A549 (cell line): ENCODE measurements around the gene ABHD6. TPM values are rescaled to one million over a fixed set of nuclear protein-coding genes. Genes with fewer than 3 reads are reported as not detected.
"Not testable (repeated sequence)": the region's sequence is repeated elsewhere in the genome, so short reads cannot be mapped to it uniquely, and the experiment has no call there.

Experiments used
- ATAC-seq, 2 experiments: fragments of 200-7000 bp in 1 of 2; fragments of >200 bp in 1 of 2; cut with Nextera tagmentation in 1 of 2; cut with Tn5 transposase in 1 of 2; 3 replicates each; pipeline versions ENCODE4 v1.8.0 to v1.9.1; 2018 to 2020; ENCODE audit warnings: mild to moderate bottlenecking in 1 of 2, moderate library complexity in 1 of 2
- CTCF ChIA-PET: fragments of 300-600 bp; sonication (Branson Sonifier 250); formaldehyde crosslinking; extraction: SDS; loops from one replicate; lab custom pipeline; 2021; ENCODE audit warnings: antibody characterized with exemption, inconsistent platforms; lab: Yijun Ruan, JAX
- POLR2A ChIA-PET: fragments of 350-600 bp; formaldehyde crosslinking; extraction: SDS; loops from one replicate; lab custom pipeline; 2021; ENCODE audit warnings: antibody characterized with exemption, inconsistent platforms; lab: Yijun Ruan, JAX
- DNase-seq, 2 experiments: peaks; one replicate each; pipeline versions ENCODE4 v3.0.0 to v3.0.0-alpha.2; 2011 to 2016; ENCODE audit warnings: low read depth in 1 of 2, low spot score in 1 of 2
- FAIRE-seq: peaks from 2 replicates; lab custom pipeline; 2011; peaks lifted over from hg19 to GRCh38; lab: Jason Lieb, UNC
- H3K27ac ChIP-seq, 2 experiments: fragments of >200 bp; sonication (Bioruptor Twin); formaldehyde crosslinking; 3 replicates each; pipeline ENCODE4 v1.5.1; 2016 to 2017
- H3K4me1 ChIP-seq: fragments of >200 bp; sonication (Bioruptor Twin); formaldehyde crosslinking; 3 replicates; pipeline ENCODE4 v1.6.1; 2016
- H3K4me2 ChIP-seq: fragments of >200 bp; sonication (Bioruptor Twin); formaldehyde crosslinking; 3 replicates; pipeline ENCODE4 v1.6.1; 2016
- H3K4me3 ChIP-seq: fragments of >200 bp; sonication (Bioruptor Twin); formaldehyde crosslinking; 3 replicates; pipeline ENCODE4 v1.5.1; 2016
- H3K9me3 ChIP-seq: fragments of >200 bp; sonication (Bioruptor Twin); formaldehyde crosslinking; 3 replicates; pipeline ENCODE4 v1.6.1; 2016
- CBX2 ChIP-seq: fragments of 200-600 bp; sonication (generic); IDR thresholded peaks from 2 replicates; pipeline ENCODE4 v1.6.1; 2016; ENCODE audit warnings: low read depth, mild to moderate bottlenecking, borderline replicate concordance
- CEBPB ChIP-seq, 2 experiments: fragments of >200 bp in 1 of 2; sonication (Bioruptor Twin) in 1 of 2; formaldehyde crosslinking in 1 of 2; IDR thresholded peaks; 2 replicates each; pipeline ENCODE4 v1.6.1; 2012 to 2016
- EP300 ChIP-seq, 2 experiments: fragments of >200 bp; sonication (Bioruptor Twin); formaldehyde crosslinking; IDR thresholded peaks; 2 replicates in 1 of 2; 3 replicates in 1 of 2; pipeline ENCODE4 v1.6.1; 2016 to 2017
- FOSL2 ChIP-seq, 2 experiments: fragments of 450-650 bp in 1 of 2; fragments of >200 bp in 1 of 2; sonication (Bioruptor Twin) in 1 of 2; formaldehyde crosslinking; IDR thresholded peaks; 2 replicates each; pipeline versions ENCODE4 v1.5.0 to v1.6.1; 2016 to 2020; ENCODE audit warnings: mild to moderate bottlenecking in 1 of 2, moderate library complexity in 1 of 2
- FOXS1 ChIP-seq: fragments of 250-450 bp; sonication (Bioruptor Pico); IDR thresholded peaks from 2 replicates; pipeline ENCODE4 v1.5.0; 2020; ENCODE audit warnings: mild to moderate bottlenecking, moderate library complexity
- GATA3 ChIP-seq: IDR thresholded peaks from 2 replicates; pipeline ENCODE4 v1.6.1; 2012; ENCODE audit warnings: borderline replicate concordance
- HEYL ChIP-seq: fragments of 250-450 bp; sonication (Bioruptor Pico); IDR thresholded peaks from 2 replicates; pipeline ENCODE4 v1.8.0; 2021; ENCODE audit warnings: mild to moderate bottlenecking, moderate library complexity
- JUNB ChIP-seq: fragments of >200 bp; sonication (Bioruptor Twin); formaldehyde crosslinking; IDR thresholded peaks from 2 replicates; pipeline ENCODE4 v1.6.1; 2016
- KDM1A ChIP-seq: fragments of 200-600 bp; sonication (generic); IDR thresholded peaks from 2 replicates; pipeline ENCODE4 v1.6.1; 2016; ENCODE audit warnings: low read depth, mild to moderate bottlenecking
- KDM5A ChIP-seq: fragments of 200-600 bp; sonication (generic); IDR thresholded peaks from 2 replicates; pipeline ENCODE4 v1.6.1; 2016; ENCODE audit warnings: antibody characterized with exemption, mild to moderate bottlenecking
- MAFK ChIP-seq: fragments of 450-650 bp; IDR thresholded peaks from 2 replicates; pipeline ENCODE4 v1.6.1; 2014; ENCODE audit not compliant: partially characterized antibody
- POLR2A ChIP-seq: IDR thresholded peaks from 2 replicates; pipeline ENCODE4 v1.6.1; 2012; ENCODE audit warnings: mild to moderate bottlenecking, low read length
- RAD21 ChIP-seq, 2 experiments: fragments of >200 bp in 1 of 2; sonication (Bioruptor Twin) in 1 of 2; formaldehyde crosslinking in 1 of 2; IDR thresholded peaks in 1 of 2; conservative IDR thresholded peaks in 1 of 2; 2 replicates in 1 of 2; 3 replicates in 1 of 2; pipeline ENCODE4 v1.6.1; 2012 to 2018; ENCODE audit warnings: inconsistent platforms in 1 of 2
- RFX5 ChIP-seq: fragments of 450-650 bp; IDR thresholded peaks from 2 replicates; pipeline ENCODE4 v1.7.1; 2014; ENCODE audit warnings: antibody characterized with exemption, mild to moderate bottlenecking, moderate library complexity
- RNF2 ChIP-seq: fragments of 200-600 bp; sonication (generic); IDR thresholded peaks from 2 replicates; pipeline ENCODE4 v1.6.1; 2016; ENCODE audit warnings: low read depth, mild to moderate bottlenecking, antibody characterized with exemption, moderate library complexity, borderline replicate concordance
- SREBF2 ChIP-seq: fragments of 450-650 bp; IDR thresholded peaks from 2 replicates; pipeline ENCODE4 v1.6.1; 2014; ENCODE audit warnings: mild to moderate bottlenecking, moderate library complexity
- ZNF302 ChIP-seq: fragments of 250-450 bp; sonication (Bioruptor Pico); IDR thresholded peaks from 2 replicates; pipeline ENCODE4 v1.9.0; 2021; ENCODE audit warnings: inconsistent platforms, mild to moderate bottlenecking, moderate library complexity
- WGBS: methylation state at CpG from one replicate; pipeline ENCODE4 v1.1.6; 2017; ENCODE audit errors: missing lambda C conversion rate; 5-methylcytosine and 5-hydroxymethylcytosine counted together
- polyA plus RNA-seq, 4 experiments: library from polyadenylated mRNA; depleted of rRNA in 3 of 4; stranded (reverse); fragments of >200 nt; fragmentation: RNase III in 1 of 4; extraction: RNeasy Plus Mini Kit Qiagen cat#74134 plus additional on column Dnase treatment in 1 of 4; gene quantifications; 2 replicates in 3 of 4; 3 replicates in 1 of 4; pipeline ENCODE4 v1.2.3, GENCODE V29; 2011 to 2017
- TF ChIP-seq, protein P1 (sequence below): fragments of 250-450 bp; sonication (Bioruptor Pico); IDR thresholded peaks from 2 replicates; pipeline ENCODE4 v1.5.0; 2021; ENCODE audit warnings: mild to moderate bottlenecking, moderate library complexity, borderline replicate concordance
- TF ChIP-seq, protein P2 (sequence below): fragments of 450-650 bp; IDR thresholded peaks from 2 replicates; pipeline ENCODE4 v1.6.1; 2014; ENCODE audit warnings: antibody characterized with exemption

ABHD6 gene
- polyA plus RNA-seq, 2 of the 4 experiments (the other 2 are of a cell fraction): 6.6 to 10.1 TPM

GRCh38 chr3:58269356-58269755, 31.8 kb downstream of the ABHD6 start (continued):
- TF ChIP-seq, protein P1, sequence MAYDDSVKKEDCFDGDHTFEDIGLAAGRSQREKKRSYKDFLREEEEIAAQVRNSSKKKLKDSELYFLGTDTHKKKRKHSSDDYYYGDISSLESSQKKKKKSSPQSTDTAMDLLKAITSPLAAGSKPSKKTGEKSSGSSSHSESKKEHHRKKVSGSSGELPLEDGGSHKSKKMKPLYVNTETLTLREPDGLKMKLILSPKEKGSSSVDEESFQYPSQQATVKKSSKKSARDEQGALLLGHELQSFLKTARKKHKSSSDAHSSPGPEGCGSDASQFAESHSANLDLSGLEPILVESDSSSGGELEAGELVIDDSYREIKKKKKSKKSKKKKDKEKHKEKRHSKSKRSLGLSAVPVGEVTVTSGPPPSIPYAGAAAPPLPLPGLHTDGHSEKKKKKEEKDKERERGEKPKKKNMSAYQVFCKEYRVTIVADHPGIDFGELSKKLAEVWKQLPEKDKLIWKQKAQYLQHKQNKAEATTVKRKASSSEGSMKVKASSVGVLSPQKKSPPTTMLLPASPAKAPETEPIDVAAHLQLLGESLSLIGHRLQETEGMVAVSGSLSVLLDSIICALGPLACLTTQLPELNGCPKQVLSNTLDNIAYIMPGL (CRISPR knock-in tag): no peak
- TF ChIP-seq CBX2: no peak
- no peak for TF ChIP-seq RFX5
- TF ChIP-seq SREBF2: no peak
- TF ChIP-seq HEYL (CRISPR knock-in tag): no peak
- no peak for TF ChIP-seq KDM5A
- TF ChIP-seq POLR2A: no peak
- TF ChIP-seq RNF2: no peak
- no peak for TF ChIP-seq FOXS1 (CRISPR knock-in tag)
- no peak for TF ChIP-seq ZNF302

DNA sequence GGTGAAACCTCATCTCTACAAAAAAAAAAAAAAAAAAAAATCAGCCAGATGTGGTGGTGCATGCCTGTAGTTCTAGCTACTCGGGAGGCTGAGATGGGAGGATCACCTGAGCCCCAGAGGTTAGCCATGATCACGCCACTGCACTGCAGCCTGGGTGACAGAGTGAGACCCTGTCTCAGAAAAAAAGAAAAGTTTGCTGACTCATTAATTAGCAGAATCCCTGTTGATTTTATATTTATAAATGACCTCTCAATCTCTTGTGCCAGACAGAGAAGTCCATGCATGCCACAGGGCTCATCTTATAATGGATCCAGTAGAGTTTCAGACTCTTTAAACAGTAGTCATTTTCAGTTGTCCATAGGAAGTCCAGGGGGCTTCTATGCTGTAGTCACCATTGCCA, 32.9 kb downstream of the ABHD6 start:
- peak; percentile 36 for TF ChIP-seq MAFK
- TF ChIP-seq JUNB: no peak
- no peak for TF ChIP-seq GATA3
- no peak for DNase-seq
- Histone ChIP-seq H3K9me3 (no peaks in the 10 kb centered on the region), H3K4me1 (peaks cover 10% of the 10 kb centered on the region), H3K27ac (no peak overlapping the region), H3K4me2 (no peak overlapping the region), H3K4me3 (no peak overlapping the region)
- no peak for FAIRE-seq
- POLR2A ChIA-PET: no interaction called here
- CTCF ChIA-PET: interaction anchor here (3.8 kb wide), 1 partner anchor 53 kb away, joined by 19 read pairs; no protein-coding TSS in a partner anchor
- 85% methylated on average over 2 of the region's 2 CpGs for WGBS
- no peak for ATAC-seq

DNA sequence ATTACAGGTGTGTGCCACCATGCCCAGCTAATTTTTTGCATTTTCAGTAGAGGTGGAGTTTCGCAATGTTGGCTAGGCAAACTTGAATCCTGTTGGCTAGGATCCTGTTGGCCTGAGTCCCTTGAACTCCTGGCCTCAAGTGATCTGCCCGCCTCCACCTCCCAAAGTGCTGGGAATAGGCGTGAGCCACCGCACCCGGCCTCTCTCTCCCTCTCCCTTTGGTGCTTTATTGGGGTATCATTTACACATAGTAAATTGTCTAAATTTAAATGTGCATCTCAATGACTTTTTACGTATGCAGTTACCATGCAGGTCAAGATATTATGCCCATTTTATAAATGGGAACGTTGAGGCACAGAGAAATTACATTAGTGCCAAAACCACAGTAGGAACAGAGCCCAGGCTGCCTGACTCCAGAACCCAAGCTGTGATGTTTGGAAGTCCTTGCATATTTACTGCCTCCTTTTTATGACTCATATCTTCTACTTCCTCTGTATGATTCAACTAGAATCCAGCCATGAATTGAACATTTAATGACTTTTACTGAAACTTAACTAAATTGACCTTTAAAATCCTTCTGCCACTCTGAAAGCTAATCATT, 34.4 kb downstream of the ABHD6 start:
- DNase-seq: peak; percentile 42 to 49
- ChIA-PET CTCF (interaction anchor here (0.6 to 3.8 kb wide), 4 partner anchors 28 to 520 kb away, joined by 3 to 19 read pairs (median 4); no protein-coding TSS in a partner anchor), POLR2A (no interaction called here)
- peak in 1 of 2 experiments; percentile 64; a peak in 2 of 6 replicates for ATAC-seq
- Histone ChIP-seq H3K27ac (peak overlapping the region in 1 of 2 experiments; percentile 61; a peak in 2 of 6 replicates), H3K9me3 (no peaks in the 10 kb centered on the region), H3K4me2 (peak overlapping the region; percentile 46; the same call in 2 of the 3 replicates), H3K4me3 (no peak overlapping the region), H3K4me1 (peaks cover 10% of the 10 kb centered on the region)
- FAIRE-seq: no peak
- TF ChIP-seq KDM1A (peak; percentile 41; the same call in 1 of the 2 replicates), FOSL2 (IDR thresholded peaks at IDR 0.05) (0 out of 2 replicates have a peak, but pooled peaks have one; percentile 16), FOSL2 (CRISPR knock-in tag; IDR thresholded peaks at IDR 0.05) (peak; percentile 57), RAD21 (conservative IDR thresholded peaks at IDR 0.05 in 1 of 2, IDR thresholded peaks at IDR 0.05 in 1 of 2) (no peak), CEBPB (IDR thresholded peaks at IDR 0.05) (peak in 1 of 2 experiments; percentile 54; a peak in 2 of 4 replicates)
- TF ChIP-seq, protein P2, sequence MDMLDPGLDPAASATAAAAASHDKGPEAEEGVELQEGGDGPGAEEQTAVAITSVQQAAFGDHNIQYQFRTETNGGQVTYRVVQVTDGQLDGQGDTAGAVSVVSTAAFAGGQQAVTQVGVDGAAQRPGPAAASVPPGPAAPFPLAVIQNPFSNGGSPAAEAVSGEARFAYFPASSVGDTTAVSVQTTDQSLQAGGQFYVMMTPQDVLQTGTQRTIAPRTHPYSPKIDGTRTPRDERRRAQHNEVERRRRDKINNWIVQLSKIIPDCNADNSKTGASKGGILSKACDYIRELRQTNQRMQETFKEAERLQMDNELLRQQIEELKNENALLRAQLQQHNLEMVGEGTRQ: no peak
- WGBS: 68% methylated on average over 6 of the region's 7 CpGs

DNA sequence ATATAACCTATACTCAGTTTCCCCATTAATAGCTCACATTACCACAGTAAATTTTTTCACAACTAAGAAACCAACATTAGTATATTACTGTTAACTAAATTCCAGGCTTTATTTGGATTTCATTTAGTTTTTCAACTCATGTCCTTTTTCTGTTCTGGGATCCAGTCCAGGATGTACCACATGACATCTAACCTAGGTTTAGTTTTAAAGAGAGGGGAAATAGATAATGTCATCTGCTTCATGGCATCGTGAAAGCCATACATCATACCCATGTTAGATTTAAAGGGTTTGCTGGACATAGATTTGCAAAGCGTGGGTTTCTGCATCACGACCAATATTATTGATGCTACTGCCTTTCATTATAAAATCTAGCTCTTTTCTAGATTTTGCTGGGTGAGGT, 35.3 kb downstream of the ABHD6 start:
- no peak for DNase-seq
- ChIA-PET POLR2A (no interaction called here), CTCF (interaction anchor here (0.6 to 3.8 kb wide), 4 partner anchors 9 to 55 kb away, joined by 3 to 19 read pairs (median 4); no protein-coding TSS in a partner anchor)
- TF ChIP-seq RAD21 (conservative IDR thresholded peaks at IDR 0.05 in 1 of 2, IDR thresholded peaks at IDR 0.05 in 1 of 2) (no peak), EP300 (IDR thresholded peaks at IDR 0.05) (no peak), KDM5A (no peak)
- FAIRE-seq: no peak
- ATAC-seq: no peak
- H3K4me2 ChIP-seq: no peak overlapping the region
- peaks cover 10% of the 10 kb centered on the region for H3K4me1 ChIP-seq
- no peak overlapping the region for H3K4me3 ChIP-seq
- WGBS: 72% methylated on average over 3 of the region's 3 CpGs
- no peak overlapping the region for H3K27ac ChIP-seq
- H3K9me3 ChIP-seq: no peaks in the 10 kb centered on the region

DNA sequence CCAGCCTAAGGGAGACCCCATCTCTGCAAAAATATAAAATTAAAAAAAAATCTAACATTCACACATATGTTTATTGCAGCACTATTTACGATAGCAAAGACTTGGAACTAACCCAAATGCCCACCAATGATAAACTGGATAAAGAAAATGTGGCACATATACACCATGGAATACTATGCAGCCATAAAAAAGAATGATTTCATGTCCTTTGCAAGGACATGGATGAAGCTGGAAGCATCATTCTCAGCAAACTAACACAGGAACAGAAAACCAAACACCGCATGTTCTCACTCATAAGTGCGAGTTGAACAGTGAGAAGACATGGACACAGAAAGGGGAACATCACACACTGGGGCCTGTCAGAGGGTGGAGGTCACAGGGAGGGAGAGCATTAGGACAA, 35.8 kb downstream of the ABHD6 start:
- ATAC-seq, H3K4me2 ChIP-seq, H3K4me3 ChIP-seq, H3K27ac ChIP-seq, DNase-seq, POLR2A ChIA-PET, H3K9me3 ChIP-seq, FAIRE-seq: not testable (repeated sequence)
- WGBS: 96% methylated on average over 3 of the region's 3 CpGs
- CTCF ChIA-PET: interaction anchor here (0.9 to 3.8 kb wide), 3 partner anchors 9 to 56 kb away, joined by 3 to 19 read pairs (median 4); no protein-coding TSS in a partner anchor
- peaks cover 10% of the 10 kb centered on the region for H3K4me1 ChIP-seq
